ENCODE results near the gene UBE2G2. TPM values are rescaled to one million over a fixed set of nuclear protein-coding genes. Genes with fewer than 3 reads are reported as not detected.

Gene UBE2G2
- total RNA-seq, 1 experiment from 2014 or later, result 68.9 TPM

- DNase-seq (ENCODE audit: low spot score), result no peak
Measured at GRCh38 chr21:44790368-44790767, 11.3 kb downstream of the UBE2G2 start.

GRCh38 chr21:44789880-44790279, 11.7 kb downstream of the UBE2G2 start:
- DNase-seq (ENCODE audit: low spot score), result no peak

- no peak for DNase-seq (ENCODE audit: low spot score)
Measured at GRCh38 chr21:44785620-44786335, 15.8 kb downstream of the UBE2G2 start.

- no peak for DNase-seq (ENCODE audit: low spot score)
Measured at GRCh38 chr21:44784810-44785209, 16.8 kb downstream of the UBE2G2 start.

- DNase-seq (ENCODE audit: low spot score), result no peak
Measured at GRCh38 chr21:44783020-44783696, 18.5 kb downstream of the UBE2G2 start.

GRCh38 chr21:44780767-44781459, 20.7 kb downstream of the UBE2G2 start:
- DNase-seq (ENCODE audit: low spot score), result no peak

GRCh38 chr21:44780137-44780502, 21.5 kb downstream of the UBE2G2 start:
- no peak for DNase-seq (ENCODE audit: low spot score)

- DNase-seq (ENCODE audit: low spot score), result no peak
Measured at GRCh38 chr21:44779417-44780136, 22.0 kb downstream of the UBE2G2 start.

- no peak for DNase-seq (ENCODE audit: low spot score)
Measured at GRCh38 chr21:44778983-44779382, 22.6 kb downstream of the UBE2G2 start.

- no peak for DNase-seq (ENCODE audit: low spot score)
Measured at GRCh38 chr21:44778499-44778911, 23.1 kb downstream of the UBE2G2 start.

- DNase-seq (ENCODE audit: low spot score), result no peak
Measured at GRCh38 chr21:44778094-44778493, 23.5 kb downstream of the UBE2G2 start.

- DNase-seq (ENCODE audit: low spot score), result no peak
Measured at GRCh38 chr21:44774972-44775371, 26.6 kb downstream of the UBE2G2 start.

- no peak for DNase-seq (ENCODE audit: low spot score)
Measured at GRCh38 chr21:44773291-44773932, 28.2 kb downstream of the UBE2G2 start.

GRCh38 chr21:44771896-44772525, 29.6 kb downstream of the UBE2G2 start:
- no peak for DNase-seq (ENCODE audit: low spot score)

- no peak for DNase-seq (ENCODE audit: low spot score)
Measured at GRCh38 chr21:44767834-44768831, 33.5 kb downstream of the UBE2G2 start.

- DNase-seq (ENCODE audit: low spot score), result no peak
Measured at GRCh38 chr21:44766818-44767354, 34.7 kb downstream of the UBE2G2 start.

GRCh38 chr21:44766014-44766817, 35.4 kb downstream of the UBE2G2 start:
- DNase-seq (ENCODE audit: low spot score), result no peak

- no peak for DNase-seq (ENCODE audit: low spot score)
Measured at GRCh38 chr21:44765231-44766013, 36.2 kb downstream of the UBE2G2 start.
